IPS-15b (cell line): ENCODE results near the gene COL4A1.
"Not testable (repeated sequence)": the region's sequence is repeated elsewhere in the genome, so short reads cannot be mapped to it uniquely, and the experiment has no call there.

Experiments used
- H3K27me3 ChIP-seq: one replicate; pipeline ENCODE4 v1.6.1; 2013; ENCODE audit warnings: low read length; ENCODE audit not compliant: control insufficient read depth, insufficient read depth
- H3K36me3 ChIP-seq: one replicate; pipeline ENCODE4 v1.6.1; 2013; ENCODE audit warnings: low read length; ENCODE audit not compliant: control insufficient read depth, insufficient read depth
- H3K4me1 ChIP-seq: one replicate; pipeline ENCODE4 v1.6.1; 2013; ENCODE audit warnings: mild to moderate bottlenecking, low read length; ENCODE audit not compliant: control insufficient read depth, insufficient read depth
- H3K4me3 ChIP-seq: one replicate; pipeline ENCODE4 v1.5.1; 2013; ENCODE audit warnings: low read depth, low read length
- H3K9ac ChIP-seq: one replicate; pipeline ENCODE4 v1.6.1; 2013; ENCODE audit warnings: low read depth, mild to moderate bottlenecking, low read length
- H3K9me3 ChIP-seq: one replicate; pipeline ENCODE4 v1.6.1; 2013; ENCODE audit warnings: mild to moderate bottlenecking, low read length; ENCODE audit not compliant: control insufficient read depth, insufficient read depth

The COL4A1 gene

GRCh38 chr13:110319774-110320509 lies 13.0 kb upstream of the COL4A1 start:
- Histone ChIP-seq H3K36me3 (no peaks in the 10 kb centered on the region), H3K4me3 (no peak overlapping the region)

DNA sequence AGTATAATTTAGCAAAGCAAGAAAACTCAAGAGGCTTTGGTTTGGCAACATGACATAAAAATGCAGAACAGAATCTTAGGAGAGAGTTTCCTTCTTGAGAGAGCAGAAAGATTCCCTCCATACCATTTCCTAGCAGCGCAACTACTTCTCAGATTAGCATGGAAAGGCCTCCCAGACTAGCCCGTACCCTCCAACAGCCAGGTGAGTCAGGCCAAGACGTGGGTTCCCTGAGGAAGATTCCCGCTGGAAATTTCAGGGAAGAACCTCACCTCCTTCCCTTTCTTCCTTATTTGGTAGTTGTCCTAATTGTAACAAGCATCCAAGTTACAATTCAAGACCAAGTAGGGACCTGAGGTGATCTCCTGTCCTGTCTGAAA lies 12.4 kb upstream of the COL4A1 start:
- no peak overlapping the region for H3K9ac ChIP-seq
- no peak overlapping the region for H3K4me3 ChIP-seq
- no peaks in the 10 kb centered on the region for H3K36me3 ChIP-seq
- H3K27me3 ChIP-seq: no peaks in the 10 kb centered on the region
- no peaks in the 10 kb centered on the region for H3K9me3 ChIP-seq
- H3K4me1 ChIP-seq: peaks cover 2% of the 10 kb centered on the region

More at GRCh38 chr13:110319774-110320509, 13.0 kb upstream of the COL4A1 start:
- Histone ChIP-seq H3K4me1 (peaks cover 3% of the 10 kb centered on the region), H3K9ac (no peak overlapping the region), H3K27me3 (no peaks in the 10 kb centered on the region), H3K9me3 (no peaks in the 10 kb centered on the region)

DNA sequence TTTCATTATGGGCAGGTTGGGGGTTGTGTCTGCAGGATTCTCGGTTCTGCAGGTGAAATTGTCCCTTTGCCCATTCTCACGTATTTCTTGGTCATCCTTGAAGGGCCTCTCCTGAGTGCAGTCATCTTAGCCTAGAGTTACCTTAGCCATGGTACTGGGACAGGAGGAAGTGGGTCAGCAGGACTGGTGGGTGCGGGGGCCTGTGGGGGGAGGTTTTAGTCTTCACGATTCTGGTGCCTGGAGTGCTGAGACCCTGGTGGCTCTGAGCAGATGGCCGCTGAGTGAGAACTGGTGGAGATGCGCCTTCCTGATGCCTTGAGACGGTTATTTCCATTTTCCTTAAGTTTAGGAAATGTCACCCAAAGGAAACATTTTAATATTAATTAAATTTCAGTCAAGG lies 12.0 kb upstream of the COL4A1 start:
- Histone ChIP-seq H3K4me3 (no peak overlapping the region), H3K9ac (no peak overlapping the region), H3K36me3 (no peaks in the 10 kb centered on the region), H3K4me1 (peaks cover 2% of the 10 kb centered on the region), H3K27me3 (no peaks in the 10 kb centered on the region), H3K9me3 (no peaks in the 10 kb centered on the region)

GRCh38 chr13:110317496-110318195 lies 10.7 kb upstream of the COL4A1 start:
- no peak overlapping the region for H3K4me3 ChIP-seq
- H3K9ac ChIP-seq: no peak overlapping the region
- no peaks in the 10 kb centered on the region for H3K4me1 ChIP-seq

DNA sequence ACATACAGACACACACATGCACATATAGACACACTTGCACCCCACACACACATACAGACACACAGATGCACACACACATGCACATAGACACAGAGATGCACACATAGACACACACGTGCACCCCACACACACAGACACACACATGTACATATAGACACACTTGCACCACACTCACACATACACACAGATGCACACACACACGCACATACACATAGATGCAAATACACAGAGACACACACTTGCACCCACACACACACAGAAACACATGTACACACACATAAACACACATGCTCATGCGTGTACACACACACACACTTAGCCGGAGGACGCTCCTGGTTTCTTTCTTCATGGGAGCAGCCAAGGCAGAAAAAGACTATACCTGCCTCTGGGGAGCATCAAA lies 10.1 kb upstream of the COL4A1 start:
- H3K4me3 ChIP-seq: no peak overlapping the region
- H3K9me3 ChIP-seq: no peaks in the 10 kb centered on the region
- H3K36me3 ChIP-seq: no peaks in the 10 kb centered on the region
- no peak overlapping the region for H3K9ac ChIP-seq
- H3K27me3 ChIP-seq: no peaks in the 10 kb centered on the region
- H3K4me1 ChIP-seq: no peaks in the 10 kb centered on the region

More at GRCh38 chr13:110317496-110318195, 10.7 kb upstream of the COL4A1 start:
- Histone ChIP-seq H3K27me3 (no peaks in the 10 kb centered on the region), H3K9me3 (no peaks in the 10 kb centered on the region), H3K36me3 (no peaks in the 10 kb centered on the region)

DNA sequence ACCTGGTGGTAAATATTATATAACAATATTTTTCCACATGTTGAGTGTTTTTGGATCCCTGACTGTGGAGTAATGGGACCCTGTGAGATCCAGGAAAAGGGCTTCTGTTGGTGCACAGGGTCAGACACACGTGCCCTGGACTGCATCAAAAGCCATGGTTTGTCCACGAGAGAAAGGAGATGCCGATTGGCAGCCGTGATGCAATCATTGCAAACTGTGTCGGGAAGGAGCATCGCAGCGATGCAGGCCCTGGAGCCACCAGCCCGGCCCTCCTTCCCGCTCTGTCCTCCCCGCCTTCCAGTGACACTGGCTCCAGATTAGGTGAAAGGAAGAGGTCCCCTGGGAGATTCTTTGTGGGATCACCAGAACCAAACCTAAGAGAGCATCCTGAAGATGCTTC lies 9.2 kb upstream of the COL4A1 start:
- Histone ChIP-seq H3K4me3 (no peak overlapping the region), H3K4me1 (no peaks in the 10 kb centered on the region), H3K36me3 (no peaks in the 10 kb centered on the region), H3K9ac (no peak overlapping the region), H3K9me3 (no peaks in the 10 kb centered on the region), H3K27me3 (no peaks in the 10 kb centered on the region)

DNA sequence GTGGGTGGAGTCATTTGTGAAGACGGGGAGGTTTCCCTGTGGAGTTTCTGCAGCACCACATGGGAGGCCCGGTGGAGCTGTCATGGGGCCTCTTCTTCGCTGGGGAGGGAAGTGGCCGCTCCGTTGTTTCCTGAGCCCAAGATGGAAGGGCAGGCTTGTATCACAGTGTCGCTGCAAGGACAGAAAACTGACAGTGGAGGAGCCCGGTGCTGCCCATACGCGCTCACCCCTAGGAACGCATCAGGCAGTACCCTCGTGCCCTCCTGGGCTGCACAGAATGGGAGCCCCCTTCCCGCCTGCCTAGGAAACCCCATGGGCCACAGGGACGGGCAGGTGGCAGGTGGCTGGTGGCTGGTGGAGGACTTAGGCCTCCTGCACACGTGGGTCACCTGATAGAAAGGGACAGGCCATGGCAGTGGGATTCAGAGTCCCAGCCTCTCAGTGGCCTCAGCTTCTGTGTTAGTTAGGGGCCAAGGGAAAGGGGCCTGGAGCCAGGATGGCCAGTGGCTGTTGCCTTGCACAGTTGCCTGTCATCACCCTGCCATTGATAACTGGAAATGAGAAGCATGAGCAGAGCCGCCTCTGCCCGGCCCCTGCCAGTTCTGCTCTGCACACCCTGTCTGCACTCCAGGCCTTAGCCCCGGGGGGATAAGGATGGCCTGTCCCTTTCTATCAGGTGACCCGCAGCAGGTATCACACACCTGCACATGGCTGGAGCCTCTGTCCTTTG lies 7.7 kb upstream of the COL4A1 start:
- Histone ChIP-seq H3K36me3 (no peaks in the 10 kb centered on the region), H3K27me3 (no peaks in the 10 kb centered on the region), H3K4me1 (no peaks in the 10 kb centered on the region), H3K4me3 (no peak overlapping the region), H3K9ac (no peak overlapping the region), H3K9me3 (no peaks in the 10 kb centered on the region)

- not testable (repeated sequence) for H3K27me3 ChIP-seq, H3K4me1 ChIP-seq, H3K9ac ChIP-seq, H3K9me3 ChIP-seq, H3K4me3 ChIP-seq, H3K36me3 ChIP-seq
Observed at GRCh38 chr13:110313733-110314132, 6.8 kb upstream of the COL4A1 start.

GRCh38 chr13:110313261-110313660 lies 6.3 kb upstream of the COL4A1 start:
- H3K4me3 ChIP-seq, H3K4me1 ChIP-seq, H3K27me3 ChIP-seq, H3K36me3 ChIP-seq, H3K9me3 ChIP-seq, H3K9ac ChIP-seq: not testable (repeated sequence)

GRCh38 chr13:110312339-110313031 lies 5.5 kb upstream of the COL4A1 start:
- Histone ChIP-seq H3K9ac (no peak overlapping the region), H3K4me3 (no peak overlapping the region), H3K9me3 (no peaks in the 10 kb centered on the region), H3K36me3 (no peaks in the 10 kb centered on the region), H3K27me3 (peaks cover 12% of the 10 kb centered on the region), H3K4me1 (no peaks in the 10 kb centered on the region)

- H3K9ac ChIP-seq: no peak overlapping the region
- peaks cover 12% of the 10 kb centered on the region for H3K27me3 ChIP-seq
- H3K4me1 ChIP-seq: no peaks in the 10 kb centered on the region
- no peaks in the 10 kb centered on the region for H3K9me3 ChIP-seq
- H3K4me3 ChIP-seq: no peak overlapping the region
- no peaks in the 10 kb centered on the region for H3K36me3 ChIP-seq
Observed at GRCh38 chr13:110311443-110312338, 4.7 kb upstream of the COL4A1 start.
